Suprapubic skin (tissue), 4 donors: ENCODE data around the gene SPECC1L. TPM values are rescaled to one million over a fixed set of nuclear protein-coding genes. Genes with fewer than 3 reads are reported as not detected.
A peak's percentile ranks its signal among the peaks of the same experiment; 100 is the strongest.

Source experiments
- DNase-seq, 2 donors: peaks; one replicate each; pipeline ENCODE4 v3.0.0-alpha.2; 2019; ENCODE audit warnings: low spot score in 2 of 2
- H3K27ac ChIP-seq: fragments of 200-600 bp; sonication (generic); one replicate; pipeline ENCODE4 v1.5.1; 2019
- H3K27me3 ChIP-seq: fragments of 200-600 bp; sonication (generic); one replicate; pipeline ENCODE4 v1.5.1; 2019
- H3K36me3 ChIP-seq: fragments of 200-600 bp; sonication (generic); one replicate; pipeline ENCODE4 v1.5.1; 2019
- H3K4me1 ChIP-seq: fragments of 200-600 bp; sonication (generic); one replicate; pipeline ENCODE4 v1.5.1; 2019
- H3K4me3 ChIP-seq: fragments of 200-600 bp; sonication (generic); one replicate; pipeline ENCODE4 v1.5.1; 2019; ENCODE audit warnings: mild to moderate bottlenecking
- H3K9me3 ChIP-seq: fragments of 200-600 bp; sonication (generic); one replicate; pipeline ENCODE4 v1.5.1; 2019
- EP300 ChIP-seq: sonication (generic); formaldehyde crosslinking; IDR thresholded peaks from one replicate; pipeline ENCODE4 v1.6.1; 2017; ENCODE audit warnings: antibody characterized with exemption
- POLR2A ChIP-seq, 2 donors: fragments of 450-650 bp; IDR thresholded peaks; one replicate each; pipeline ENCODE4 v1.6.1; 2017; ENCODE audit warnings: antibody characterized with exemption in 2 of 2, mild to moderate bottlenecking in 2 of 2, moderate library complexity in 2 of 2
- POLR2AphosphoS5 ChIP-seq, 3 donors: sonication (generic); formaldehyde crosslinking; IDR thresholded peaks; one replicate each; pipeline ENCODE4 v1.6.1; 2017; ENCODE audit warnings: antibody characterized with exemption in 3 of 3
- WGBS: methylation state at CpG from one replicate; pipeline ENCODE4 v1.1.5; 2018; 5-methylcytosine and 5-hydroxymethylcytosine counted together
- total RNA-seq, 4 donors: library from RNA; depleted of rRNA; stranded (reverse); fragments of >200 nt; gene quantifications; one replicate each; pipeline ENCODE4 v1.1.0, GENCODE V29; 2016
- TF ChIP-seq, protein P1 (sequence below), 2 donors: fragments of 200-600 bp in 1 of 2; fragments of 450-650 bp in 1 of 2; sonication (generic) in 1 of 2; IDR thresholded peaks; one replicate each; pipeline ENCODE4 v1.5.1; 2016 to 2019; ENCODE audit warnings: antibody characterized with exemption in 2 of 2, mild to moderate bottlenecking in 1 of 2, moderate library complexity in 1 of 2

Gene SPECC1L
- total RNA-seq, 4 donors from 2014 or later, result 15.7 to 28.5 (median 21.4) TPM

DNA sequence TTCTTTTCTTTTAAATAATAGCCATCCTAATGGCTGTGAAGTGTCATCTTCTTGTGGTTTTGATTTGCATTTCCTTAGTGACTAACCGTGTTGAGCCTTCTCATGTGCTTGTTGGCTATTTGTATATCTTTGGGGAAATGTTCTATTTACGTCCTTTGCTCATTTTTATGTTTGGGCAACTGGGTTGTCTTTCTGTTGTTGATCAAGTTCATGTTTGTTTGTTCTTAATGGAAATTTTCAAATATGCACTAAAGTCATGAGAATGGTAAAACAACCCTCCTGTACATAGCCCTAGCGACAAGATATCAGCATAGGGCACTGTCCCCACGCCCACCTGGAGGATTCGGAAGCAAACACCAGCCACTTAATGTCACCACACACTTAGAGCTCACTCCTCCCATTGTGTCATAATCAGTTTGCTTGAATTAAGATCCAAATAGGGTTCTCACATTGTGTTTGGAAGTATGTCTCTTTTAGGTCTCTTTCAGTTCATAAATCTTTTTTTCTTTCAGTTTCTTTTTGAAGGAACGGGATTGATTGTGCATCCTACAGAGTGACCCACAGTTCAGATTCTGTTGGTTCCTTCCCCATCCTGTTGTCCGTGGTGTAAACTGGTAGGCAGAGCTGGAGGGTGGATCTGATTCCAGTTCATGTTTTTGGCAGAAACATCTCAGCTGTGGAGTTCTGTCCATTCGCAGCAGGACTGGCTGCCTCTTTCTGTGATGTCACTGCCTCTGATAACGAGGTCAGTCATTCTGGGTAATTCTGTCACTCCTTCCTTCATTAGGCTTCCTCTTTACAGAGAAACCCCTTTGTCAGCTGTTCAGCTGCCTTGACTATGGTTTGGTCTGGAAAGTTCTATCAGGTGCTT is 130.3 kb downstream of the SPECC1L start:
- Histone ChIP-seq H3K9me3 (no peaks in the 10 kb centered on the region), H3K36me3 (peaks cover 24% of the 10 kb centered on the region), H3K4me3 (no peak overlapping the region), H3K4me1 (peaks cover 25% of the 10 kb centered on the region), H3K27ac (no peak overlapping the region), H3K27me3 (no peaks in the 10 kb centered on the region)
- DNase-seq, result no peak
- TF ChIP-seq POLR2AphosphoS5 (IDR thresholded peaks at IDR 0.05), result no peak
- TF ChIP-seq, protein P1, sequence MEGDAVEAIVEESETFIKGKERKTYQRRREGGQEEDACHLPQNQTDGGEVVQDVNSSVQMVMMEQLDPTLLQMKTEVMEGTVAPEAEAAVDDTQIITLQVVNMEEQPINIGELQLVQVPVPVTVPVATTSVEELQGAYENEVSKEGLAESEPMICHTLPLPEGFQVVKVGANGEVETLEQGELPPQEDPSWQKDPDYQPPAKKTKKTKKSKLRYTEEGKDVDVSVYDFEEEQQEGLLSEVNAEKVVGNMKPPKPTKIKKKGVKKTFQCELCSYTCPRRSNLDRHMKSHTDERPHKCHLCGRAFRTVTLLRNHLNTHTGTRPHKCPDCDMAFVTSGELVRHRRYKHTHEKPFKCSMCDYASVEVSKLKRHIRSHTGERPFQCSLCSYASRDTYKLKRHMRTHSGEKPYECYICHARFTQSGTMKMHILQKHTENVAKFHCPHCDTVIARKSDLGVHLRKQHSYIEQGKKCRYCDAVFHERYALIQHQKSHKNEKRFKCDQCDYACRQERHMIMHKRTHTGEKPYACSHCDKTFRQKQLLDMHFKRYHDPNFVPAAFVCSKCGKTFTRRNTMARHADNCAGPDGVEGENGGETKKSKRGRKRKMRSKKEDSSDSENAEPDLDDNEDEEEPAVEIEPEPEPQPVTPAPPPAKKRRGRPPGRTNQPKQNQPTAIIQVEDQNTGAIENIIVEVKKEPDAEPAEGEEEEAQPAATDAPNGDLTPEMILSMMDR (IDR thresholded peaks at IDR 0.05), result no peak
- TF ChIP-seq EP300, result no peak
- no peak for TF ChIP-seq POLR2A (IDR thresholded peaks at IDR 0.05)
- WGBS, result 63% methylated on average over 9 of the region's 9 CpGs

DNA sequence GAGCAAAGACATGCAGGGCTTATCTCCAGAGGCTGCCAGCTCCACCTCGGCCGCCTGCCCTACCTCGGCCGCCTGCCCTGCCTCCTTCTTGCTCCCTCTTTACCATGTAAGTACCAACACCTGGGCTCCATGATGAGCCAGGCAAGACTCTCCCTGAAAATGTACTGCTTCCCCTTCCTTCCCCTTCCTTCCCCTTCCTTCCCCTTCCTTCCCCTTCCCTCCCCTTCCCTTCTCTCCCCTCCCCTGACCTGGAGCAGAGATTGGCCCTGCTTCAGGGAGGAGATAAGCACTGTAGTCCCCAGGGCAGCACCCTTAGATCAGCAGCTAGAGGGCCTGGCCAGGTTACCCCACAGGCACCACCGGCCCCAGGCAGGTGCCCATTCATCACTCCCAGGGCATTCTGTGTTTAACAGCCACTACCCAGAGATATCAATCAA is 131.3 kb downstream of the SPECC1L start:
- peaks cover 29% of the 10 kb centered on the region for H3K4me1 ChIP-seq
- no peak overlapping the region for H3K27ac ChIP-seq
- 70% methylated on average over 5 of the region's 5 CpGs for WGBS
- no peak for DNase-seq
- H3K4me3 ChIP-seq, result no peak overlapping the region
- peaks cover 14% of the 10 kb centered on the region for H3K36me3 ChIP-seq
- H3K9me3 ChIP-seq, result no peaks in the 10 kb centered on the region
- TF ChIP-seq POLR2A (IDR thresholded peaks at IDR 0.05), result no peak
- TF ChIP-seq, protein P1 (IDR thresholded peaks at IDR 0.05), result no peak
- TF ChIP-seq POLR2AphosphoS5 (IDR thresholded peaks at IDR 0.05), result no peak
- no peak for TF ChIP-seq EP300
- no peaks in the 10 kb centered on the region for H3K27me3 ChIP-seq

DNA sequence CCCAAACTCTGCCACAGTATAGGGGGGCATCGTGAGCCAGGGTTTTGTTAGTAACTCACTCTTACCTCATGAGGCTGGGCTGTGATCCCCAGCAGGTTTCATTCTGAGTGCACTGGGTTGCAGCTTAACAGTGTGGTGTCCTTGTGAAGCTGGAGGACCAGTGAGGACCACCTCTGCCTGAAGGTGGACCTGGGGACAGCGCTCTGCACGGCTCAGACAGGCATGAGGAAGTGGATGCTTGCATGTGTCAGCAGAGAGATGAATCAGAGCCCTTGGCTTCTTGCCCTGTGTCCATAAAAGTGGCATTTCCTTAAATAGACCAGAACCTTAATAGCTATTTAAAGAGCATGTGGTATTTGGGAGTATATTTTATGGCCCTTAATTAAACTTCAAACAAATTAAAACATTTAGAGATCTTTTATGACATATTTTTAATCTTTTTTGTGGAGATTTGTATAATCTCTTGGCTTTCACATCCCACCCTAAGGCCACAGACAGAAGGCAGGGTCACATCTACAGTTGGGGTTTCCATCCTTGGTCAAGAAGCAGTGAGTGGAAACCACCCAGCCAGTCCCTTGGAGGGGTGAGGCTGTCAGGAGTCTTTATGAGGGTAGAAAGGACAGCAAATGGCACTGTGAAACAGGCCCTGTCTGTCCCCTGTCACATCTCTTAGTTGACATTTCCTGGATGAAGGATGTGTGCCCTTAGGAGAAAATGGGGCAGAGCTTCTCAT is 132.0 kb downstream of the SPECC1L start:
- Histone ChIP-seq H3K27ac (peak overlapping the region; percentile 17), H3K36me3 (peaks cover 12% of the 10 kb centered on the region), H3K27me3 (no peaks in the 10 kb centered on the region), H3K9me3 (no peaks in the 10 kb centered on the region), H3K4me3 (no peak overlapping the region), H3K4me1 (peaks cover 29% of the 10 kb centered on the region)
- 12% methylated on average over 3 of the region's 3 CpGs for WGBS
- DNase-seq, result peak in 1 of 2 donors; percentile 82
- TF ChIP-seq, protein P1 (IDR thresholded peaks at IDR 0.05), result no peak
- TF ChIP-seq EP300, result no peak
- TF ChIP-seq POLR2AphosphoS5 (IDR thresholded peaks at IDR 0.05), result no peak
- no peak for TF ChIP-seq POLR2A (IDR thresholded peaks at IDR 0.05)

DNA sequence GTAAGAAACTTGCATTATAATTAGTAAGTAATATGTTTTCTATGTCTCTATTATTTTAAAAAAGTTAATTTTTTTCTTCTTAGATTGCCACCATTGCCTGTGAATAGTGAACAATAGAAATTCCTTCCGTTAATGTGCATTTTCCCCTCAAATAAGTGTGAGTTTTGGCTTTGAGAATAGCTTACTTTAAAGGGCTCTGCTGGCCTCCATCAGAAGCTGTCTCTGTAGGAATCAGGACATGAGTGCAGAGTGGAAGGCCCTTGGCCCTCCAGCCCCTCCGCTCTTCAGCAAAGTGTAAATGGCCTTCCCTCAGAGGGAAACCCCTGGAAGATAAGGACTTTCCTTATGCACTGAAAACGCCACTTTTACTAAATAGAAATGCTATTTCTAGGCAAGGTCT is 132.7 kb downstream of the SPECC1L start:
- Histone ChIP-seq H3K27me3 (no peaks in the 10 kb centered on the region), H3K4me3 (no peak overlapping the region), H3K9me3 (no peaks in the 10 kb centered on the region), H3K4me1 (peaks cover 29% of the 10 kb centered on the region), H3K36me3 (peaks cover 6% of the 10 kb centered on the region), H3K27ac (no peak overlapping the region)
- no peak for TF ChIP-seq POLR2AphosphoS5 (IDR thresholded peaks at IDR 0.05)
- TF ChIP-seq EP300, result no peak
- TF ChIP-seq POLR2A (IDR thresholded peaks at IDR 0.05), result no peak
- TF ChIP-seq, protein P1 (IDR thresholded peaks at IDR 0.05), result no peak
- WGBS, result 92% methylated on average over 3 of the region's 3 CpGs
- DNase-seq, result no peak
